GM12878 (cell line): ENCODE data around the gene ALPK1. TPM values are rescaled to one million over a fixed set of nuclear protein-coding genes. Genes with fewer than 3 reads are reported as not detected.

Experiments
- ATAC-seq: fragments of 200-7000 bp; cut with Tn5 transposase; 3 replicates; pipeline ENCODE4 v1.9.1; 2020; ENCODE audit warnings: mild to moderate bottlenecking, moderate library complexity
- BruUV-seq: library from RNA; stranded (reverse); fragments of 400-500 nt; replicated peaks from 2 replicates; lab custom pipeline; 2021; lab: Mats Ljungman, UMichigan
- CTCF ChIA-PET: fragments of 300-600 bp; sonication (Branson Sonifier 250); formaldehyde crosslinking; extraction: SDS; loops from one replicate; lab custom pipeline; 2021; ENCODE audit warnings: inconsistent platforms; lab: Yijun Ruan, JAX
- POLR2A ChIA-PET: fragments of 350-600 bp; formaldehyde crosslinking; extraction: SDS; loops from one replicate; lab custom pipeline; 2021; ENCODE audit warnings: inconsistent platforms; lab: Charles Lee
- RAD21 ChIA-PET: fragments of 300-600 bp; sonication (Branson Sonifier 250); formaldehyde crosslinking; loops from one replicate; lab custom pipeline; 2023; ENCODE audit warnings: antibody characterized with exemption; ENCODE audit not compliant: unreplicated experiment; lab: Charles Lee
- SMC1A ChIA-PET: fragments of 300-600 bp; sonication (Branson Sonifier 250); formaldehyde crosslinking; loops from one replicate; lab custom pipeline; 2023; ENCODE audit not compliant: unreplicated experiment, uncharacterized antibody; lab: Charles Lee
- DNase-seq: peaks from one replicate; pipeline ENCODE4 v3.0.0-alpha.2; 2011; ENCODE audit warnings: low read depth, low spot score
- FAIRE-seq: peaks from 3 replicates; lab custom pipeline; 2011; peaks lifted over from hg19 to GRCh38; lab: Jason Lieb, UNC
- H2AFZ ChIP-seq: 2 replicates; pipeline ENCODE4 v1.6.0; 2011; ENCODE audit warnings: low read depth, low read length, control low read depth; ENCODE audit not compliant: control insufficient read depth
- H3K27ac ChIP-seq: 2 replicates; pipeline ENCODE4 v1.5.1; 2011; ENCODE audit warnings: control low read depth; ENCODE audit not compliant: control insufficient read depth, insufficient read depth
- H3K27me3 ChIP-seq, 2 experiments: replicated peaks in 1 of 2; 2 replicates each; pipeline versions ENCODE4 v1.6.0 to v1.6.1; 2011; ENCODE audit warnings: low read length in 1 of 2; ENCODE audit not compliant: control insufficient read depth in 2 of 2, insufficient read depth in 2 of 2
- H3K36me3 ChIP-seq, 2 experiments: 2 replicates each; pipeline ENCODE4 v1.5.1; 2011; ENCODE audit warnings: low read length in 1 of 2; ENCODE audit not compliant: control insufficient read depth in 2 of 2, insufficient read depth in 2 of 2
- H3K4me1 ChIP-seq: 2 replicates; pipeline ENCODE4 v1.6.1; 2011; ENCODE audit warnings: mild to moderate bottlenecking, low read length, moderate library complexity, mixed read lengths; ENCODE audit not compliant: control insufficient read depth, insufficient read depth
- H3K4me2 ChIP-seq: 2 replicates; pipeline ENCODE4 v1.6.0; 2011; ENCODE audit warnings: control low read depth; ENCODE audit not compliant: control insufficient read depth, insufficient read depth
- H3K4me3 ChIP-seq: fragments of 200-600 bp; sonication (generic); 2 replicates; pipeline ENCODE4 v1.5.1; 2016
- H3K79me2 ChIP-seq: 2 replicates; pipeline ENCODE4 v1.6.0; 2011; ENCODE audit warnings: low read length; ENCODE audit not compliant: control insufficient read depth, insufficient read depth
- H3K9ac ChIP-seq: 2 replicates; pipeline ENCODE4 v1.8.0; 2011; ENCODE audit warnings: low read length, control low read depth, mixed read lengths; ENCODE audit not compliant: control insufficient read depth, insufficient read depth
- H3K9me3 ChIP-seq: replicated peaks from 3 replicates; pipeline ENCODE4 v1.5.1; 2011; ENCODE audit warnings: mild to moderate bottlenecking, low read length; ENCODE audit not compliant: control insufficient read depth, insufficient read depth
- H4K20me1 ChIP-seq: 2 replicates; pipeline ENCODE4 v1.6.0; 2011; ENCODE audit not compliant: control insufficient read depth, insufficient read depth
- BHLHE40 ChIP-seq, 2 experiments: fragments of 450-650 bp in 1 of 2; IDR thresholded peaks; 2 replicates each; pipeline ENCODE4 v1.6.1; 2011 to 2017; ENCODE audit warnings: low read depth in 2 of 2, borderline replicate concordance in 1 of 2, improper control_type of control experiment in 1 of 2, low read length in 1 of 2, mild to moderate bottlenecking in 1 of 2
- CHD1 ChIP-seq: IDR thresholded peaks from 2 replicates; pipeline ENCODE4 v1.6.1; 2012; ENCODE audit warnings: low read depth, low read length, improper control_type of control experiment
- E2F8 ChIP-seq: fragments of 450-650 bp; IDR thresholded peaks from 2 replicates; pipeline ENCODE4 v1.6.1; 2018; ENCODE audit warnings: mild to moderate bottlenecking, low read depth, moderate library complexity; ENCODE audit not compliant: partially characterized antibody
- EED ChIP-seq: sonication (generic); IDR thresholded peaks from 2 replicates; pipeline ENCODE4 v1.6.1; 2016; ENCODE audit warnings: antibody characterized with exemption, low read depth
- FOXK2 ChIP-seq: fragments of 450-650 bp; IDR thresholded peaks from 2 replicates; pipeline ENCODE4 v1.6.1; 2017; ENCODE audit warnings: mild to moderate bottlenecking, moderate library complexity
- IRF3 ChIP-seq: fragments of 450-650 bp; IDR thresholded peaks from 2 replicates; pipeline ENCODE4 v1.6.1; 2014; ENCODE audit warnings: mild to moderate bottlenecking
- NRF1 ChIP-seq: conservative IDR thresholded peaks from 2 replicates; pipeline ENCODE4 v1.6.1; 2011; ENCODE audit warnings: mild to moderate bottlenecking, low read depth, low read length, improper control_type of control experiment
- POU2F2 ChIP-seq: IDR thresholded peaks from 3 replicates; pipeline ENCODE4 v1.6.1; 2011; ENCODE audit warnings: low read depth, mild to moderate bottlenecking, low read length, borderline replicate concordance
- RAD21 ChIP-seq: IDR thresholded peaks from 2 replicates; pipeline ENCODE4 v1.6.1; 2011; ENCODE audit warnings: mild to moderate bottlenecking, low read depth, low read length, moderate library complexity; ENCODE audit not compliant: insufficient read depth
- SMAD1 ChIP-seq: fragments of 450-650 bp; IDR thresholded peaks from 2 replicates; pipeline ENCODE4 v1.6.1; 2018; ENCODE audit warnings: mild to moderate bottlenecking, low read depth; ENCODE audit not compliant: partially characterized antibody
- SUPT20H ChIP-seq: IDR thresholded peaks from 2 replicates; pipeline ENCODE4 v1.6.1; 2011; ENCODE audit warnings: low read depth, mild to moderate bottlenecking, low read length, moderate library complexity, borderline replicate concordance; ENCODE audit not compliant: control insufficient read depth
- TAF1 ChIP-seq: IDR thresholded peaks from 2 replicates; pipeline ENCODE4 v1.6.1; 2011; ENCODE audit warnings: mild to moderate bottlenecking, low read depth, low read length, borderline replicate concordance
- TARDBP ChIP-seq: IDR thresholded peaks from 2 replicates; pipeline ENCODE4 v1.6.1; 2016; ENCODE audit warnings: borderline replicate concordance
- USF1 ChIP-seq: IDR thresholded peaks from 2 replicates; pipeline ENCODE4 v1.6.1; 2011; ENCODE audit warnings: borderline replicate concordance, low read depth, mild to moderate bottlenecking, moderate library complexity, mixed read lengths, low read length; ENCODE audit not compliant: insufficient read depth; ENCODE audit errors: extremely low read length
- ZNF592 ChIP-seq: fragments of 450-650 bp; IDR thresholded peaks from 2 replicates; pipeline ENCODE4 v1.6.1; 2017; ENCODE audit warnings: mild to moderate bottlenecking, moderate library complexity
- WGBS: methylation state at CpG from one replicate; pipeline ENCODE4 v1.1.6; 2016; ENCODE audit warnings: low lambda C conversion rate; ENCODE audit not compliant: insufficient replicate concordance, insufficient coverage; ENCODE audit errors: missing lambda C conversion rate; 5-methylcytosine and 5-hydroxymethylcytosine counted together
- in situ Hi-C: fragments of 300-500 bp; cut with MboI; formaldehyde crosslinking; loops from 9 replicates; pipeline ENCODE4 v1.14.3; 2018; ENCODE audit warnings: mixed read lengths
- intact Hi-C: fragments of 100-400 bp; cut with micrococcal nuclease; formaldehyde crosslinking; loops from one replicate; pipeline ENCODE4 v1.14.2; 2022; ENCODE audit not compliant: unreplicated experiment
- polyA plus RNA-seq, 11 experiments: library from polyadenylated mRNA; depleted of rRNA in 4 of 11; unstranded in 6 of 11; stranded (reverse) in 5 of 11; fragments of >200 nt; fragmentation: Nextera tagmentation in 4 of 11; fragmentation: Illumina TruSeq in 1 of 11; extraction: Ambion mirVana in 4 of 11; extraction: Trizol in 1 of 11; gene quantifications; 1 replicate in 1 of 11; 2 replicates in 10 of 11; pipeline versions ENCODE4 v1.2.1 to v1.2.3, GENCODE V29; 2011 to 2016; ENCODE audit warnings: inconsistent platforms in 2 of 11, missing spikeins in 2 of 11, low read depth in 1 of 11
- total RNA-seq, 4 experiments: library from RNA; depleted of rRNA in 3 of 4; stranded (reverse); fragments of >200 nt in 3 of 4; fragmentation: Illumina TruSeq in 1 of 4; extraction: Trizol in 1 of 4; gene quantifications; 2 replicates each; pipeline versions ENCODE4 v1.2.1 to v1.2.3, GENCODE V29; 2013 to 2021

The ALPK1 gene
- total and polyA plus RNA-seq, 10 of the 15 experiments (the other 5 are each of a cell fraction or from before 2014, with no cell fraction given) = 8.5 to 32.3 (median 22.6) TPM

GRCh38 chr4:112330921-112331320, 33.8 kb downstream of the ALPK1 start:
- Histone ChIP-seq H3K4me2 (no peak overlapping the region), H3K4me1 (peaks cover 4% of the 10 kb centered on the region), H3K27me3 (no peaks in the 10 kb centered on the region), H3K9me3 (no peaks in the 10 kb centered on the region), H2AFZ (no peak overlapping the region), H3K9ac (no peak overlapping the region), H4K20me1 (no peaks in the 10 kb centered on the region), H3K4me3 (no peak overlapping the region), H3K27ac (no peak overlapping the region), H3K36me3 (peaks cover 0 to 4% of the 10 kb centered on the region in 2 experiments; a peak in 1 of 4 replicates), H3K79me2 (no peaks in the 10 kb centered on the region)
- POLR2A ChIA-PET = no interaction called here
- no peak for FAIRE-seq
- no peak for DNase-seq
- no TSS peak for BruUV-seq
- WGBS = 77% methylated on average over 4 of the region's 4 CpGs
- RAD21 ChIA-PET = interaction anchor here (1.2 to 4.3 kb wide), 2 partner anchors 189 to 193 kb away, joined by 3 to 72 read pairs; no protein-coding TSS in a partner anchor
- no peak for ATAC-seq
- in situ Hi-C loops (no loop called here), intact Hi-C loops (loop anchor here (10.0 kb wide), 1 partner anchor 604 kb away; no protein-coding TSS in a partner anchor)
- SMC1A ChIA-PET = interaction anchor here (1.3 to 7.2 kb wide), 2 partner anchors 114 to 189 kb away, joined by 3 to 124 read pairs; partner anchors contain the start of gene NEUROG2
- CTCF ChIA-PET = interaction anchor here (0.7 to 12.2 kb wide), 3 partner anchors 11 to 190 kb away, joined by 3 to 221 read pairs (median 4); partner anchors contain the start of gene NEUROG2
- no peak for TF ChIP-seq ZNF592
- TF ChIP-seq SMAD1 = no peak
- no peak for TF ChIP-seq SUPT20H
- TF ChIP-seq POU2F2 = no peak
- TF ChIP-seq USF1 = no peak
- no peak for TF ChIP-seq BHLHE40 (IDR thresholded peaks at IDR 0.05; ENCODE audit: borderline replicate concordance in 1 of 2, low read depth in 2 of 2, low read length in 1 of 2)
- TF ChIP-seq E2F8 = no peak
- no peak for TF ChIP-seq NRF1
- TF ChIP-seq TARDBP = no peak
- TF ChIP-seq IRF3 = no peak
- TF ChIP-seq CHD1 = no peak
- no peak for TF ChIP-seq FOXK2
- TF ChIP-seq RAD21 = no peak
- no peak for TF ChIP-seq EED
- no peak for TF ChIP-seq TAF1
